Glutamatergic neuron (in vitro differentiated cells): Measurements from ENCODE around the gene UNC13B. TPM values are rescaled to one million over a fixed set of nuclear protein-coding genes. Genes with fewer than 3 reads are reported as not detected.
"Not testable (repeated sequence)": the region's sequence is repeated elsewhere in the genome, so short reads cannot be mapped to it uniquely, and the experiment has no call there.

Experiments used
- DNase-seq: peaks from one replicate; pipeline ENCODE4 v3.0.0; 2022
- H3K27ac Mint-ChIP-seq: one replicate; pipeline ENCODE4 v1.8.0; 2020; ENCODE audit warnings: mild to moderate bottlenecking, mixed read lengths, inconsistent platforms; ENCODE audit not compliant: unreplicated experiment
- H3K27me3 Mint-ChIP-seq: one replicate; pipeline ENCODE4 v1.8.0; 2020; ENCODE audit warnings: mild to moderate bottlenecking, moderate library complexity, mixed read lengths, inconsistent platforms; ENCODE audit not compliant: unreplicated experiment
- H3K36me3 Mint-ChIP-seq: one replicate; pipeline ENCODE4 v1.8.0; 2020; ENCODE audit warnings: mild to moderate bottlenecking, mixed read lengths, inconsistent platforms; ENCODE audit not compliant: unreplicated experiment
- H3K4me1 Mint-ChIP-seq: one replicate; pipeline ENCODE4 v1.8.0; 2020; ENCODE audit warnings: mild to moderate bottlenecking, low read depth, mixed read lengths, inconsistent platforms; ENCODE audit not compliant: unreplicated experiment
- H3K4me3 Mint-ChIP-seq: one replicate; pipeline ENCODE4 v1.8.0; 2020; ENCODE audit warnings: mild to moderate bottlenecking, mixed read lengths, inconsistent platforms; ENCODE audit not compliant: unreplicated experiment
- H3K9me3 Mint-ChIP-seq: one replicate; pipeline ENCODE4 v1.8.0; 2020; ENCODE audit warnings: mild to moderate bottlenecking, moderate library complexity, mixed read lengths, inconsistent platforms; ENCODE audit not compliant: unreplicated experiment
- total RNA-seq: library from RNA; stranded (reverse); fragmentation: NEBNext Ultra II Directional; extraction: Animal tissue kit (Norgen Biotek cat#: 25700); gene quantifications from one replicate; pipeline ENCODE4 v1.2.1, GENCODE V29; 2021; ENCODE audit not compliant: unreplicated experiment
- TF ChIP-seq, protein P1 (sequence below): fragments of 200-600 bp; sonication (generic); IDR thresholded peaks from one replicate; pipeline ENCODE4 v1.5.0; 2021; ENCODE audit not compliant: partially characterized antibody, unreplicated experiment

UNC13B gene
- total RNA-seq, 1 donor from 2014 or later: 90.7 TPM

DNA sequence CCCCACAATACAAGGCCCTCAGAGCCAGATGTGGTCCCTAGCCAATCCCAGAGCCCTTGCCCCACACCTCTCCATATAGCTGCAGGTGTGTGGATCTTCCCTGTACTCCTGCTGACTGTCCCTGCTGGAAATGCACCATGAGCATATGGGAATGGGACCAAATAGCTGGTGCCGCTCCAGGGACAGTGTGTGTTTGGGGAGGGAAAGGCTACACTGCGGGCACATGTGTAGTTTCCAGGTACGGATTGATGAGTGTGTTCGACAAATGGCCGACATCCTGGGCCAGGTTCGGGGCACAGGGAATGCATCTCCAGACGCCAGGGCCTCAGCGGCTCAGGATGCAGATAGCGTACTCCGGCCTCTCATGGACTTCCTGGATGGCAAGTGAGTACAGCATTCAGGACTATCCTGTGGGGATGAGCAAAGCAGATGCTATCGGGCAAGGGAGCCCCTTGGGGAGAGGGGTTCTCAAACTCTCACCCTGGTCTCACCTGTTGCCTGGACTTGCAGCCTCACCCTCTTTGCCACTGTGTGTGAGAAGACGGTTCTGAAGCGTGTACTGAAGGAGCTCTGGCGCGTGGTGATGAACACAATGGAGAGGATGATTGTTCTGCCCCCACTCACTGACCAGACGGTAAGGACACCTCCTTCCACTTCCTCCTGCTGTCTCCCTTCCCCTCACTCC lies 237.0 kb downstream of the UNC13B start:
- DNase-seq: no peak
- H3K9me3 Mint-ChIP-seq: no peaks in the 10 kb centered on the region
- H3K36me3 Mint-ChIP-seq: peaks cover 23% of the 10 kb centered on the region
- TF ChIP-seq, protein P1, sequence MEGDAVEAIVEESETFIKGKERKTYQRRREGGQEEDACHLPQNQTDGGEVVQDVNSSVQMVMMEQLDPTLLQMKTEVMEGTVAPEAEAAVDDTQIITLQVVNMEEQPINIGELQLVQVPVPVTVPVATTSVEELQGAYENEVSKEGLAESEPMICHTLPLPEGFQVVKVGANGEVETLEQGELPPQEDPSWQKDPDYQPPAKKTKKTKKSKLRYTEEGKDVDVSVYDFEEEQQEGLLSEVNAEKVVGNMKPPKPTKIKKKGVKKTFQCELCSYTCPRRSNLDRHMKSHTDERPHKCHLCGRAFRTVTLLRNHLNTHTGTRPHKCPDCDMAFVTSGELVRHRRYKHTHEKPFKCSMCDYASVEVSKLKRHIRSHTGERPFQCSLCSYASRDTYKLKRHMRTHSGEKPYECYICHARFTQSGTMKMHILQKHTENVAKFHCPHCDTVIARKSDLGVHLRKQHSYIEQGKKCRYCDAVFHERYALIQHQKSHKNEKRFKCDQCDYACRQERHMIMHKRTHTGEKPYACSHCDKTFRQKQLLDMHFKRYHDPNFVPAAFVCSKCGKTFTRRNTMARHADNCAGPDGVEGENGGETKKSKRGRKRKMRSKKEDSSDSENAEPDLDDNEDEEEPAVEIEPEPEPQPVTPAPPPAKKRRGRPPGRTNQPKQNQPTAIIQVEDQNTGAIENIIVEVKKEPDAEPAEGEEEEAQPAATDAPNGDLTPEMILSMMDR: no peak
- peaks cover 7% of the 10 kb centered on the region for H3K4me1 Mint-ChIP-seq
- H3K4me3 Mint-ChIP-seq: no peak overlapping the region
- no peak overlapping the region for H3K27ac Mint-ChIP-seq
- H3K27me3 Mint-ChIP-seq: peaks cover 9% of the 10 kb centered on the region

DNA sequence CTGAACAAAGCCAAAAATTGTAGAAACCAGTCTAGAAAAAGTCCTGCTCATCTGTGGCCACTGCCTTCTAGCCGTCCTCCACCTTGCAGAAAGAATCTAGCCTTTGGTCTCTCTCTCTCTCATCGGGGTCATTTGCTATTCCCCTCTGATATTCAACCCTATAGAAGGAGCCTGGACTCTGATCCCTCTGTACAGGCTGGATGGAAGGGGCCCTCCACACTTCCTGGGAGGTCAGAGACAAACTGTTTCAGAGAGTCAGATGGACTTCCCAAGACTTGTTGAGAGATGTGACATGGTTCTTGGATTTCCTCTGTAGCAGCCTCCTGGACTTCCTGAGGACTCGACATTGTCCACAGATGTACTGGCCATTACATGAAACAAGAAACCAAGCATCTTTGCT lies 243.1 kb downstream of the UNC13B start:
- no peaks in the 10 kb centered on the region for H3K27me3 Mint-ChIP-seq
- TF ChIP-seq, protein P1: no peak
- H3K4me3 Mint-ChIP-seq: no peak overlapping the region
- peaks cover 7% of the 10 kb centered on the region for H3K4me1 Mint-ChIP-seq
- H3K36me3 Mint-ChIP-seq: peaks cover 9% of the 10 kb centered on the region
- H3K9me3 Mint-ChIP-seq: no peaks in the 10 kb centered on the region
- no peak for DNase-seq
- no peak overlapping the region for H3K27ac Mint-ChIP-seq

DNA sequence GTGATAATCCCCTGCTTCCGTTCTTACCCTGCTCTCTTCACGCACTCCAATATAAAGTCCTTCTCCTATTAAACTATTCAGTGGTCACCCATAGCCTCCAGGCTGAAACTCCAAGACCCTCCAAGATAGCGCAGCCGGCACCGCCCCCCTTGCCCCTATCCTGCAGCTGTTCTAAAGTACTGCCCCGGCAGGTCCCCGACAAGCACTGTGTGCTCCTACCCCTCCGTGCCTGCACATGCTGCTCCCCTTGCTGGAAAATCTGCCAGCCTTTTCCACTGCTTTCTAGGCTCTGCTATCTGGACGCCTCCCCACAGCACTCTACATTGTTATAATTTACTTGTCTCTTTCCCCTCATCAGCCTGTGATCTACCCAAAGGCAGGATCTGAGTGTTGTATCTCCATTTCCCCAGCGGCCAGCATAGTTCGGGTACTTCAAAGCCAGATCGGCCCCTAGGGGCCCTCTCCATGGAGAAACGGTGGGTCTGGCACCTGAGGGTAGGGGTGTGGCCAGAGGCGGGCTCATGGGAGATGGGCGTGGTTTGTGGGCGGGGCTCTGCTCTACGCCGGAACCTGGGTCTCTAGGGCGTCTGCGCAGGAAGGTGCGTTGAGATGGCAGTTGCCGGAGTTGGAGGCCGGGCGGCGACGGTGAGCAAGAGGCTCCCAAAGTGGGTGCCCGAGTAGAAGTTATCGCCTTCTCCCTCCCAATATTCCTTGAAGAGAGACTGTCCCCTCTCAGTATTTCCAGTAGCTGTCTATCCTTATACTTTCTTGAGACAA lies 244.6 kb downstream of the UNC13B start:
- Mint-ChIP-seq H3K27me3 (no peaks in the 10 kb centered on the region), H3K36me3 (no peaks in the 10 kb centered on the region), H3K9me3 (no peaks in the 10 kb centered on the region), H3K27ac (no peak overlapping the region), H3K4me1 (peaks cover 3% of the 10 kb centered on the region), H3K4me3 (peak overlapping the region; percentile 31)
- TF ChIP-seq, protein P1: no peak
- DNase-seq: peak; percentile 57

DNA sequence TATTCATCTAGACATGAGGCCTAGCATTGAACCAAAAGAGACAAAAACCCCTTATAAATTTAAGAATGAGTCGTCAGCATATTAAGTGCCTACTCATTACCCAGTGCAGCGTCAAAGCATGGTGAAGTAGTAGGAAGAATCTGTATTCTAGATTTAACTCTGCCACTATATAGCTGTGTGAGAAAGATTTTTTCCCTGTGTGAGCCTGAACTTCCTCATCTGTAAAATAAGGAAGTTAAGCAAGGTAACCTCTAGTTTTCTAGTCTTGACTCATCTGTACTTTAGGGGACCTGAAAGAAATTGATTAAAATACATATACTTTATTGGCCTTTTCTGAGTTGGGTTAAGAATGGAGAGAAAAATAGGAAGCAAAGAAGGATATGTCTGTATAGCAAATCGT lies 246.0 kb downstream of the UNC13B start:
- no peak overlapping the region for H3K4me3 Mint-ChIP-seq
- H3K36me3 Mint-ChIP-seq: no peaks in the 10 kb centered on the region
- no peaks in the 10 kb centered on the region for H3K4me1 Mint-ChIP-seq
- no peaks in the 10 kb centered on the region for H3K9me3 Mint-ChIP-seq
- TF ChIP-seq, protein P1: no peak
- no peak overlapping the region for H3K27ac Mint-ChIP-seq
- no peaks in the 10 kb centered on the region for H3K27me3 Mint-ChIP-seq
- no peak for DNase-seq

DNA sequence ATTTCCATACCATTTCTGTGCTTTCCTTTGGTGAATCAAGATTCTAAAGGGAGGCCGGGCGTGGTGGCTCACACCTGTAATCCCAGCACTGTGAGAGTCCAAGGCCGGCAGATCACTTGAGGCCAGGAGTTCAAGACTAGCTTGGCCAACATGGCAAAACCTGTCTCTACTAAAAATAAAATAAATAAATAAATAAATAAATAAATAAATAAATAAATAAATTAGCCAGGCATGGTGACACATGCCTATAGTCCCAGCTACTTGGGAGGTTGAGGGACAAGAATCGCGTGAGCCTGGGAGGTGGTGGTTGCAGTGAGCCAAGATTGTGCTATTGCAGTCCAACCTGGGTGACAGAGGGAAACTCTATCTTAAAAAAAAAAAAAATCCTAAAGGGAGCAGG lies 247.6 kb downstream of the UNC13B start:
- not testable (repeated sequence) for H3K27me3 Mint-ChIP-seq, H3K27ac Mint-ChIP-seq, H3K9me3 Mint-ChIP-seq, H3K36me3 Mint-ChIP-seq, DNase-seq, H3K4me3 Mint-ChIP-seq, H3K4me1 Mint-ChIP-seq
